NB4 (cell line): ENCODE measurements around the gene SEMA3B.

Source experiments
- DNase-seq: peaks from one replicate; pipeline ENCODE4 v3.0.0; 2010; ENCODE audit warnings: low read depth
- H3K4me3 ChIP-seq: one replicate; pipeline ENCODE4 v1.5.1; 2011; ENCODE audit warnings: mild to moderate bottlenecking, low read depth, low read length, moderate library complexity
- MYC ChIP-seq: IDR thresholded peaks from 2 replicates; pipeline ENCODE4 v1.6.1; 2011; ENCODE audit warnings: low read depth, low read length
- POLR2A ChIP-seq: IDR thresholded peaks from 2 replicates; pipeline ENCODE4 v1.6.1; 2011; ENCODE audit warnings: mild to moderate bottlenecking; ENCODE audit not compliant: insufficient read length; ENCODE audit errors: extremely low read depth
- TF ChIP-seq, protein P1 (sequence below): IDR thresholded peaks from 2 replicates; pipeline ENCODE4 v1.6.1; 2011; ENCODE audit warnings: low read depth, low read length
- TF ChIP-seq, protein P2 (sequence below): IDR thresholded peaks from one replicate; pipeline ENCODE4 v1.5.1; 2012; ENCODE audit warnings: low read depth, low read length

The SEMA3B gene

DNA sequence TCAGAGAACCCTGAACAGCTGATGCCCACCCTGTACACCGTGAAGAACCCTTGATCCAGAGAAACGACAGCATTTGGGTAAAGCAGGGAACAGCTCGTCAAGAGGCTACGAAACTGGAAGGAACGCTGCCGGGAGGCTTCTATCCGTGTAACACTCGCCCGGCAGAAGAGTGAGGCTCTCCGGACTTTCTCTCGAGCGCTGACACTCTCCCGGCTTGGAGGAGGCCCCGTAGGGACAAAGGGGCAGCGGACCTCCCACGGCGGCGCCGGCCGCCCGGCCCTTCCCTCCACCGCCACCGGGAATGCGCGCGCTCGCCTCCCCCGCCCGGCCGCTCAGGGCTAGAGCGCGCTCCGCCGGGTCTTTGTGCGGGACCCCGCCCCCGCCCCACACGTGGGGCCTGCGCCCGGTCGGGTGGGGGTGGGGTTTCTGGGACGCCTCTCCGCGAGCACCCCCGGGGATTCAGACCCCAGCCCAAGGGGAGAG lies 51.9 kb downstream of the SEMA3B start:
- no peak for TF ChIP-seq POLR2A
- TF ChIP-seq, protein P1, sequence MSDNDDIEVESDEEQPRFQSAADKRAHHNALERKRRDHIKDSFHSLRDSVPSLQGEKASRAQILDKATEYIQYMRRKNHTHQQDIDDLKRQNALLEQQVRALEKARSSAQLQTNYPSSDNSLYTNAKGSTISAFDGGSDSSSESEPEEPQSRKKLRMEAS = peak; percentile 47; the same call in 1 of the 2 replicates
- peak overlapping the region; percentile 77 for H3K4me3 ChIP-seq
- peak; percentile 79 for DNase-seq

DNA sequence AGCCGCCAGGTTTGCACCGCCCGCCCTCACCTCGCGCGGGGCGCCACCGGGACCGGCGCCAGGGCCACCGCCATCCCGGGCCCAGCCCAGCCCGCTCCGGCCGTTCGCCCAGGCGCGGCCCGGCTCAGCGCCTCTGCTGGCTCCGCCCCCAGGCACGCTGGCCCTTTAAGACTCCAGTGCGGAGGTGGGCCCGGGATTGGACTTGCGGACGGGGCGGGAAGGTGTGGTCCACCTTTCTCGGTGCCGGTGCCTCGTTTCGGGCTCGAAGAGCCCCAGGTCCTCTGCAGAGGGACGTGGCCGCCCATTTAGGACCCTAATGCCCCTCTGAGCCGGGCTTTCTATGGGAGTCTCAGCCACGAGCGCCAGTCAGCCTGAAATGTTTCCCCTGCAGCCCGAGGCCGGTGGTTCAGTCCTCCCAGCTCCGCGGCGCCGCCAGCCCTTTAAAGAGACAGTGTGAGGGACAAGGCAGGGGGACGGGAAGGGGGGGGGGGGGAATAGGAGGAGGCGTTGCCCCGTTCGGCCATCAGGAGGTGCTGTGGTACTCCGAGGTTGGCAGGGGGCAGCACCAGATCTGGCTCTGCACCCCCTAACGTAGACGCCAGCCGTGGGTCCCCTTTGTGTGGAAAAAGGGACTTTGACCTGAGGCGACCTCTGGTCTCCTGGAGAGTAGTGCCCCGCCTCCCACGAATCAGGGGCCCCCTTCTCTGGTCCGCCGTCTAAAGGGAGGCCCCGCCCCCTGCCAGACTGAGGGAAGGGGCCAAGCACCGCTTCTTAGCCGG lies 52.6 kb downstream of the SEMA3B start:
- peak; percentile 45 for TF ChIP-seq POLR2A
- TF ChIP-seq, protein P2, sequence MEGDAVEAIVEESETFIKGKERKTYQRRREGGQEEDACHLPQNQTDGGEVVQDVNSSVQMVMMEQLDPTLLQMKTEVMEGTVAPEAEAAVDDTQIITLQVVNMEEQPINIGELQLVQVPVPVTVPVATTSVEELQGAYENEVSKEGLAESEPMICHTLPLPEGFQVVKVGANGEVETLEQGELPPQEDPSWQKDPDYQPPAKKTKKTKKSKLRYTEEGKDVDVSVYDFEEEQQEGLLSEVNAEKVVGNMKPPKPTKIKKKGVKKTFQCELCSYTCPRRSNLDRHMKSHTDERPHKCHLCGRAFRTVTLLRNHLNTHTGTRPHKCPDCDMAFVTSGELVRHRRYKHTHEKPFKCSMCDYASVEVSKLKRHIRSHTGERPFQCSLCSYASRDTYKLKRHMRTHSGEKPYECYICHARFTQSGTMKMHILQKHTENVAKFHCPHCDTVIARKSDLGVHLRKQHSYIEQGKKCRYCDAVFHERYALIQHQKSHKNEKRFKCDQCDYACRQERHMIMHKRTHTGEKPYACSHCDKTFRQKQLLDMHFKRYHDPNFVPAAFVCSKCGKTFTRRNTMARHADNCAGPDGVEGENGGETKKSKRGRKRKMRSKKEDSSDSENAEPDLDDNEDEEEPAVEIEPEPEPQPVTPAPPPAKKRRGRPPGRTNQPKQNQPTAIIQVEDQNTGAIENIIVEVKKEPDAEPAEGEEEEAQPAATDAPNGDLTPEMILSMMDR = peak; percentile 17
- TF ChIP-seq, protein P1 = 0 out of 2 replicates have a peak, but pooled peaks have one; percentile 17
- TF ChIP-seq MYC = peak; percentile 28; the same call in 1 of the 2 replicates
- peak overlapping the region; percentile 62 for H3K4me3 ChIP-seq
- peak; percentile 88 for DNase-seq

DNA sequence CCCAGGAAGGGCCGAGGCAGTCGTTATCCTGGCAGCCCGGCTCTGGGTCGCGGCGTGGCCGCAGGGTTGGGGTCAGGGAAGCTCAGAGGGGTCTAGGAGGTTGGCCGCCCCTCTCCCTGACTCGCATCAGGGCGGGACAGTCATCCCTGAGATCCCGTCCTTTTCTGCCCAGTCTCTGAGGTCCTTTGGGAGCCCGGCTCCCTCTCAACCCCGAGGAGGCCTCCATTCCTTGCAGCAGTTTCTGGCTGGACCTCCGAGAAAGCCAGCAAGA lies 53.1 kb downstream of the SEMA3B start:
- TF ChIP-seq, protein P1 = no peak
- TF ChIP-seq POLR2A = no peak
- TF ChIP-seq MYC = no peak
- TF ChIP-seq, protein P2 = no peak
- H3K4me3 ChIP-seq = no peak overlapping the region
- no peak for DNase-seq

DNA sequence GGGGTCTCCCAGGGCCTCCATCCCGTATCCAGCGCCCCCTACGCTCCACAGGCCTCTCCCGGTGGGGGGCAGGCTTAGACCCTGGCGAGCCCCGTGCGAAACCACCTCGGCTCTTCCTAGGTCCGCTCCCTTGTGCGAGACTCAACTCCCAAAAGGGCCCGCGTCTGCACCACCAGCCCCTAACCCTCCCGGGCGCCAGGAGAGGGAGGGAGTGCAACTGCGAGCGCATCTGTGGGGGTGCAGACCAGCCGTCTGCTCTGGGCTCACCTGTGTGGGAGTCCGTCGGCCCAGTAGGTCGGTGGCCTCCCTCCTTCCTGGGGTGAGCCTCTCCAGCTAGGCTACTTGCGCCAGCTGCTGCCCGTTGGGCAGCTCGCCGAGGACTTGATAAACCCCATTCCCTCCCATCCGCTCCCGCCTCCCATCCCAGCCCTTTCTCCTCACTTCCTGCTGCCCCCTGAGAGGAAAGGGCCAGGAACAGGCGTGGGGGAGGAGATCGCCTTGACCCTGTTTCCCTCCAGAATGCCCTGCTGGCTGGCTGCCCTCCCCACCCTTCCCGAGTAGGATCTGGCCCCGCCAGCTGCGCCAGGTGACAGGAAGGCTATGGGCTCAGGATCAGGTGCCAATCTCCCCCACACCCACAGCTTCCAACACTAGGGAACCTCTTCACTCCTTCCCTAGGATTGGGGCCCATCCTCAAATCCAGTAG lies 53.6 kb downstream of the SEMA3B start, which contains the start of gene HYAL2:
TSS of gene HYAL2 (minus strand) at position 360 of the 706 bp plus-strand sequence. CDS start 2,256 bp downstream, outside the sequence.
- TF ChIP-seq POLR2A (no peak), MYC (no peak)
- TF ChIP-seq, protein P1 = no peak
- TF ChIP-seq, protein P2 = no peak
- DNase-seq = no peak
- H3K4me3 ChIP-seq = peak within 1 kb of the TSS; percentile 62

DNA sequence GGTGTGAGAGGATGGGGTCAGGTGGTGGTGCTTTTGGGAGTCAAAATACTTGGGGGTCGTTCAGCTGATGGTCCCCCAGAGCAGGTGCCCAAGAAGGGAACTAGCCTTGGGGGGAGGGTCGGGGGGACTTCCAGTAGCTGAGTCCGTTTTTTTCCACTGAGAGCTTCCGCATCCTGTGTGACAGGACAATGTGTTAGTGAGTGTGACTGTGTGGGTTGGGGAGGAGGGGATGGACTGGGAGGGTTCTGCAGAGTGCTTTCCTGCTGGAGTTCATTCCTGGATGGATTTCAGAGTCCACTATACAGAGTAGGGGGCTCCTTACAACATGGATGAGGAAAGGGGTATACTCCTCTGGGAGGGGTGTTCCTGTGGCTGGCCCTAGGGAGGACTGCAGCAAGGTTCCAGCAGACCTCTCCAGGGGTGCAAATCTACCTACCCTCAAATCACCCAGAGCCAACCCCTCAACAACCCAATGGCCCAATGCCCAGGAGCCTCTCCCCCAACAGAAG lies 54.2 kb downstream of the SEMA3B start:
- TF ChIP-seq, protein P1 = no peak
- no peak for TF ChIP-seq MYC
- TF ChIP-seq, protein P2 = no peak
- TF ChIP-seq POLR2A = no peak
- DNase-seq = no peak
- no peak overlapping the region for H3K4me3 ChIP-seq
